Measurements from ENCODE around the gene SPATA4.

DNA sequence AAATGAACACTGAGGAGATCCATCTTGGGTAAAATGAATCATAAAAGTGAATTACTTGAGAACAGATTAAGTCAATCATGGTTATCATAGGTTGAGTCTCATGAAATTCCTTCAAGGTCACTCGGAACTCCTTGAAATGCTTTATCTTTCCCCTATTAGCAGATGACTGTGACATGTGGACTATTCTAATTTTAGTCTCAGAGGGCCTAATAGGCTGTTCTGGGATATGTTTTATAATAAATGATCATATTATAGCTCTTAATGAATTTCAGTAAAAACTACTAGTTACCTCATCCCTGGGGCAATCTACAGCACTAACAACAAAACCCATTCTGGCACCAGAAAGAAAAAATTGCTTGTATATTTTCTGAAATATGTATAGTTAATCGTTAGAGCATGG lies 44.7 kb downstream of the SPATA4 start:
- TF ChIP-seq CTCF (IDR thresholded peaks at IDR 0.05) (no peak), POLR2A (IDR thresholded peaks at IDR 0.05) (no peak)

Measured in esophagus squamous epithelium (tissue), 4 donors.